SK-N-MC (cell line): Measurements from ENCODE around the gene CLIC5.
"Not testable (repeated sequence)": the region's sequence is repeated elsewhere in the genome, so short reads cannot be mapped to it uniquely, and the experiment has no call there.

Source experiments
- DNase-seq: peaks from one replicate; pipeline ENCODE4 v3.0.0-alpha.2; 2011; ENCODE audit warnings: low read depth, low spot score
- H3K27ac ChIP-seq: fragments of 200-600 bp; sonication (generic); 2 replicates; pipeline ENCODE4 v1.5.1; 2016; ENCODE audit warnings: mixed run types
- H3K36me3 ChIP-seq: fragments of 200-600 bp; sonication (generic); 2 replicates; pipeline ENCODE4 v1.6.1; 2017; ENCODE audit warnings: antibody characterized with exemption, low read length, mixed read lengths; ENCODE audit not compliant: insufficient read depth
- H3K4me3 ChIP-seq: fragments of 200-600 bp; sonication (generic); 2 replicates; pipeline ENCODE4 v1.5.1; 2016
- H3K9ac ChIP-seq: fragments of 200-600 bp; sonication (generic); 2 replicates; pipeline ENCODE4 v1.8.0; 2017; ENCODE audit warnings: mixed run types, mixed read lengths; ENCODE audit not compliant: insufficient read length
- H3K9me3 ChIP-seq: fragments of 200-600 bp; sonication (generic); 2 replicates; pipeline ENCODE4 v1.6.1; 2017; ENCODE audit warnings: low read depth, mild to moderate bottlenecking, antibody characterized with exemption, low read length, moderate library complexity, mixed read lengths
- EZH2 ChIP-seq: fragments of 200-600 bp; sonication (generic); IDR thresholded peaks from one replicate; pipeline ENCODE4 v1.6.1; 2017; ENCODE audit warnings: antibody characterized with exemption
- FOXP2 ChIP-seq: optimal IDR thresholded peaks from 2 replicates; pipeline ENCODE3; 2011; ENCODE audit warnings: mild to moderate bottlenecking, moderate library complexity; ENCODE audit not compliant: insufficient read depth; ENCODE audit errors: extremely low read length, control extremely low read depth
- POLR2AphosphoS5 ChIP-seq: IDR thresholded peaks from 2 replicates; pipeline ENCODE4 v1.6.1; 2012; ENCODE audit warnings: mild to moderate bottlenecking, low read depth, low read length, borderline replicate concordance

CLIC5 gene

GRCh38 chr6:45931232-45931631 is 84.4 kb downstream of the CLIC5 start:
- no peaks in the 10 kb centered on the region for H3K9me3 ChIP-seq
- H3K4me3 ChIP-seq = no peak overlapping the region
- H3K27ac ChIP-seq = no peak overlapping the region
- H3K9ac ChIP-seq = no peak overlapping the region
- no peak for DNase-seq
- H3K36me3 ChIP-seq = no peaks in the 10 kb centered on the region
- TF ChIP-seq POLR2AphosphoS5 (no peak), EZH2 (no peak), FOXP2 (no peak)

- Histone ChIP-seq H3K36me3 (no peaks in the 10 kb centered on the region), H3K9ac (no peak overlapping the region), H3K27ac (no peak overlapping the region), H3K4me3 (no peak overlapping the region), H3K9me3 (no peaks in the 10 kb centered on the region)
- TF ChIP-seq FOXP2 (no peak), POLR2AphosphoS5 (no peak)
- DNase-seq = no peak
These were observed 85.1 kb downstream of the CLIC5 start for GRCh38 chr6:45930420-45931040.

GRCh38 chr6:45929421-45930361 is 86.0 kb downstream of the CLIC5 start:
- Histone ChIP-seq H3K4me3 (no peak overlapping the region), H3K27ac (no peak overlapping the region), H3K9me3 (no peaks in the 10 kb centered on the region), H3K36me3 (no peaks in the 10 kb centered on the region), H3K9ac (no peak overlapping the region)
- TF ChIP-seq FOXP2 (no peak), EZH2 (no peak), POLR2AphosphoS5 (no peak)
- no peak for DNase-seq

- H3K4me3 ChIP-seq = no peak overlapping the region
- no peaks in the 10 kb centered on the region for H3K9me3 ChIP-seq
- no peak overlapping the region for H3K9ac ChIP-seq
- TF ChIP-seq EZH2 (no peak), POLR2AphosphoS5 (no peak), FOXP2 (no peak)
- no peaks in the 10 kb centered on the region for H3K36me3 ChIP-seq
- no peak overlapping the region for H3K27ac ChIP-seq
- no peak for DNase-seq
These were observed 86.8 kb downstream of the CLIC5 start for GRCh38 chr6:45928721-45929305.

- TF ChIP-seq POLR2AphosphoS5 (no peak), EZH2 (no peak), FOXP2 (no peak)
- Histone ChIP-seq H3K36me3 (no peaks in the 10 kb centered on the region), H3K9ac (no peak overlapping the region), H3K4me3 (no peak overlapping the region), H3K27ac (no peak overlapping the region), H3K9me3 (no peaks in the 10 kb centered on the region)
- no peak for DNase-seq
These were observed 88.0 kb downstream of the CLIC5 start for GRCh38 chr6:45927421-45928320.

GRCh38 chr6:45926423-45926822 is 89.2 kb downstream of the CLIC5 start:
- not testable (repeated sequence) for H3K9ac ChIP-seq, H3K9me3 ChIP-seq, H3K36me3 ChIP-seq, H3K27ac ChIP-seq, H3K4me3 ChIP-seq, DNase-seq

- DNase-seq = no peak
- TF ChIP-seq POLR2AphosphoS5 (no peak), FOXP2 (no peak), EZH2 (no peak)
- Histone ChIP-seq H3K27ac (no peak overlapping the region), H3K4me3 (no peak overlapping the region), H3K36me3 (no peaks in the 10 kb centered on the region), H3K9me3 (no peaks in the 10 kb centered on the region), H3K9ac (no peak overlapping the region)
These were observed 90.8 kb downstream of the CLIC5 start for GRCh38 chr6:45924763-45925342.
